Breast epithelium (tissue), 4 donors: ENCODE measurements around the gene HDAC8. TPM values are rescaled to one million over a fixed set of nuclear protein-coding genes. Genes with fewer than 3 reads are reported as not detected.

Source experiments
- DNase-seq, 2 donors: peaks; one replicate each; pipeline ENCODE4 v3.0.0-alpha.2; 2019; ENCODE audit warnings: low spot score in 2 of 2
- H3K27ac ChIP-seq, 2 donors: fragments of 200-600 bp; sonication (generic) in 1 of 2; one replicate each; pipeline ENCODE4 v1.5.1; 2016 to 2019; ENCODE audit warnings: mild to moderate bottlenecking in 1 of 2
- H3K27me3 ChIP-seq, 2 donors: fragments of 200-600 bp; sonication (generic) in 1 of 2; one replicate each; pipeline versions ENCODE4 v1.5.1 to v1.6.0; 2017 to 2019; ENCODE audit warnings: control low read depth in 1 of 2, mild to moderate bottlenecking in 1 of 2
- H3K36me3 ChIP-seq: fragments of 200-600 bp; one replicate; pipeline ENCODE4 v1.5.1; 2019
- H3K4me1 ChIP-seq, 2 donors: fragments of 200-600 bp; sonication (generic); one replicate each; pipeline ENCODE4 v1.5.1; 2016 to 2019; ENCODE audit warnings: control low read depth in 1 of 2
- H3K4me3 ChIP-seq, 3 donors: fragments of 200-600 bp; sonication (generic); 1 replicate in 2 of 3; 2 replicates in 1 of 3; pipeline ENCODE4 v1.5.1; 2016 to 2019; ENCODE audit warnings: mild to moderate bottlenecking in 3 of 3, moderate library complexity in 2 of 3
- H3K9me3 ChIP-seq, 2 donors: fragments of 200-600 bp; sonication (generic) in 1 of 2; one replicate each; pipeline ENCODE4 v1.5.1; 2016 to 2019; ENCODE audit warnings: control low read depth in 1 of 2
- POLR2A ChIP-seq: fragments of 450-650 bp; IDR thresholded peaks from one replicate; pipeline ENCODE4 v1.6.1; 2016; ENCODE audit warnings: antibody characterized with exemption, mild to moderate bottlenecking, moderate library complexity
- POLR2AphosphoS5 ChIP-seq, 3 donors: sonication (generic); formaldehyde crosslinking; IDR thresholded peaks; one replicate each; pipeline ENCODE4 v1.6.1; 2017; ENCODE audit warnings: antibody characterized with exemption in 3 of 3
- intact Hi-C: fragments of 100-400 bp; cut with DNase I; formaldehyde crosslinking; loops from one replicate; pipeline ENCODE4 v1.15.1; 2023; ENCODE audit warnings: low total_unique reads
- total RNA-seq, 3 donors: library from RNA; depleted of rRNA; stranded (reverse); fragments of >200 nt; gene quantifications; one replicate each; pipeline ENCODE4 v1.1.0, GENCODE V29; 2016
- TF ChIP-seq, protein P1 (sequence below), 3 donors: fragments of 450-650 bp; IDR thresholded peaks; one replicate each; pipeline ENCODE4 v1.5.1; 2016 to 2017; ENCODE audit warnings: antibody characterized with exemption in 3 of 3, mild to moderate bottlenecking in 3 of 3, moderate library complexity in 3 of 3

Gene HDAC8
- total RNA-seq, 3 donors from 2014 or later, result 29.1 to 62.6 (median 51.5) TPM

DNA sequence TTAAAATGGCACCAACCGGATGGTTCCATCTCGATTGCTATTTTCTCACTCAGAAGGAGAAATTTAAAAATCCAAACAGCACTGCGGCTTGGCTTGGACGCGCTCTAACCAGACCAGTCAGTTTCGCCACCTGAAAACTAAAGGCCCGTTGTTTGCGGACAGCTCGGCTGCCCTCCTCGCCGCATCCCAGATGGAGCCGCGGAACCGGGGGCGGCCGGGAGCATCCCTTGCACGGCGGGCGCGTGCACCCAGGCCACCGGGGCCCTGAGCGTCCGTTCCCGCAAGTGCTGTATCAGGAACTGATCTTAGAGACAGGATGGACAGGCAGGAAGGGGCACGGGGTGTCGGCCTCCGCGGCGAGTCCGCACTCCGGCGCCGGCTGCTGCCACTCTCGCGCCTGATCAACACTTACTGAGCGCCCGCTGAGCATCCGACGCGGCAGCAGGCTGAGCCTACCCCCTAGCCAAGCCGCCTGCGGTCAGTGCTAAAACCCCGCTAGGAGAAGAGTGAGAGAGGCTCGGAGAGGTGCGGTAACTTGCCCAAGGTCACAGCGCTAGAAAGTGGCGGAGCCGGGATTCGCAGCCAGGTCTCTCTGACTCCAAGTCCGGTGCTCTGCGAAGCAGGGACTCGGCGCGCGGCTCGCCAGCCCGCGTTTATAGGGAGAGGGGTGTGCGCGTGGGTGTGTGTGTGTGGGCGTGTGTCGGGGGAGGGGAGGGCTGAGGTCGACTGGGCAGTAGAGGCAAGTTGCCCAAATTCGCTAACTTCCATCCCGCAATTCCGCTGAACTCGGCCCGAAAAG lies 267.2 kb downstream of the HDAC8 start, which contains the start of gene CITED1:
Gene CITED1, minus strand, starts transcription at position 629 of the 799 bp plus-strand sequence. CDS start 3,045 bp downstream, outside the sequence.
- H3K27ac ChIP-seq, result no peak within 1 kb of the TSS
- DNase-seq, result no peak

GRCh38 chrX:72304877-72305276 lies 267.8 kb downstream of the HDAC8 start:
- TF ChIP-seq POLR2A (no peak), POLR2AphosphoS5 (IDR thresholded peaks at IDR 0.05) (no peak)
- TF ChIP-seq, protein P1, sequence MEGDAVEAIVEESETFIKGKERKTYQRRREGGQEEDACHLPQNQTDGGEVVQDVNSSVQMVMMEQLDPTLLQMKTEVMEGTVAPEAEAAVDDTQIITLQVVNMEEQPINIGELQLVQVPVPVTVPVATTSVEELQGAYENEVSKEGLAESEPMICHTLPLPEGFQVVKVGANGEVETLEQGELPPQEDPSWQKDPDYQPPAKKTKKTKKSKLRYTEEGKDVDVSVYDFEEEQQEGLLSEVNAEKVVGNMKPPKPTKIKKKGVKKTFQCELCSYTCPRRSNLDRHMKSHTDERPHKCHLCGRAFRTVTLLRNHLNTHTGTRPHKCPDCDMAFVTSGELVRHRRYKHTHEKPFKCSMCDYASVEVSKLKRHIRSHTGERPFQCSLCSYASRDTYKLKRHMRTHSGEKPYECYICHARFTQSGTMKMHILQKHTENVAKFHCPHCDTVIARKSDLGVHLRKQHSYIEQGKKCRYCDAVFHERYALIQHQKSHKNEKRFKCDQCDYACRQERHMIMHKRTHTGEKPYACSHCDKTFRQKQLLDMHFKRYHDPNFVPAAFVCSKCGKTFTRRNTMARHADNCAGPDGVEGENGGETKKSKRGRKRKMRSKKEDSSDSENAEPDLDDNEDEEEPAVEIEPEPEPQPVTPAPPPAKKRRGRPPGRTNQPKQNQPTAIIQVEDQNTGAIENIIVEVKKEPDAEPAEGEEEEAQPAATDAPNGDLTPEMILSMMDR (IDR thresholded peaks at IDR 0.05), result no peak
- intact Hi-C loops, result no loop called here
- peaks cover 4 to 99% of the 10 kb centered on the region in 2 donors for H3K27me3 ChIP-seq
- H3K4me3 ChIP-seq, result peak overlapping the region; percentile 46 to 78 (median 57)
- DNase-seq, result no peak
- peaks cover 5 to 6% of the 10 kb centered on the region in 2 donors for H3K4me1 ChIP-seq
- H3K9me3 ChIP-seq, result no peaks in the 10 kb centered on the region
- no peaks in the 10 kb centered on the region for H3K36me3 ChIP-seq
- H3K27ac ChIP-seq, result no peak overlapping the region

More for the DNA sequence above, 267.2 kb downstream of the HDAC8 start, which contains the start of gene CITED1:
- Histone ChIP-seq H3K4me1 (peaks cover 5 to 6% of the 10 kb centered on the region in 2 donors), H3K9me3 (no peaks in the 10 kb centered on the region), H3K4me3 (peak within 1 kb of the TSS; percentile 46 to 78 (median 57)), H3K27me3 (peaks cover 4 to 96% of the 10 kb centered on the region in 2 donors), H3K36me3 (no peaks in the 10 kb centered on the region)
- intact Hi-C loops, result no loop called here
- TF ChIP-seq, protein P1 (IDR thresholded peaks at IDR 0.05), result no peak
- no peak for TF ChIP-seq POLR2A
- TF ChIP-seq POLR2AphosphoS5 (IDR thresholded peaks at IDR 0.05), result no peak

DNA sequence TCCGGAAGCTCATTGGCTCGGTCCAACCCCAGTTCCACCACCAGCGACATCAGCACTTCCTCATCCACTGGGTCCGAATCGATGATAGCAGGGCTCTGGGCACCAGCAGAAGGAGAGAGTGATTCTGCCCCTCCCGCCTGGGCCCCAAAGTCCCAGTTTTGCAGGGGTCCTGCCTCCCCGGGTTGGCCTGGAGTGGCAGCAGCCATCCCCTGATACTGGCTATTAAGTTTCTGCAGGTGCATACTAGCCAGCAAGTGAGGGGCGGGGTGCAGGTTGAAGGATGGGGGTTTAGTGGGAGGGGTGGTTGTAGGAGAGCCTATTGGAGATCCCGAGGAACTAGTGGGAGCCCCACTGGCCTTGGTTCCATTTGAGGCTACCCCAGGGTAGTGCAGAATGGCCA lies 270.9 kb downstream of the HDAC8 start:
- no peak overlapping the region for H3K4me3 ChIP-seq
- no peak for DNase-seq
- no peaks in the 10 kb centered on the region for H3K9me3 ChIP-seq
- H3K27me3 ChIP-seq, result peaks cover 4 to 96% of the 10 kb centered on the region in 2 donors
- no peak for TF ChIP-seq POLR2A
- TF ChIP-seq, protein P1 (IDR thresholded peaks at IDR 0.05), result no peak
- TF ChIP-seq POLR2AphosphoS5 (IDR thresholded peaks at IDR 0.05), result no peak
- intact Hi-C loops, result no loop called here
- H3K27ac ChIP-seq, result no peak overlapping the region
- H3K4me1 ChIP-seq, result peaks cover 0 to under 1% of the 10 kb centered on the region in 2 donors
- H3K36me3 ChIP-seq, result no peaks in the 10 kb centered on the region

DNA sequence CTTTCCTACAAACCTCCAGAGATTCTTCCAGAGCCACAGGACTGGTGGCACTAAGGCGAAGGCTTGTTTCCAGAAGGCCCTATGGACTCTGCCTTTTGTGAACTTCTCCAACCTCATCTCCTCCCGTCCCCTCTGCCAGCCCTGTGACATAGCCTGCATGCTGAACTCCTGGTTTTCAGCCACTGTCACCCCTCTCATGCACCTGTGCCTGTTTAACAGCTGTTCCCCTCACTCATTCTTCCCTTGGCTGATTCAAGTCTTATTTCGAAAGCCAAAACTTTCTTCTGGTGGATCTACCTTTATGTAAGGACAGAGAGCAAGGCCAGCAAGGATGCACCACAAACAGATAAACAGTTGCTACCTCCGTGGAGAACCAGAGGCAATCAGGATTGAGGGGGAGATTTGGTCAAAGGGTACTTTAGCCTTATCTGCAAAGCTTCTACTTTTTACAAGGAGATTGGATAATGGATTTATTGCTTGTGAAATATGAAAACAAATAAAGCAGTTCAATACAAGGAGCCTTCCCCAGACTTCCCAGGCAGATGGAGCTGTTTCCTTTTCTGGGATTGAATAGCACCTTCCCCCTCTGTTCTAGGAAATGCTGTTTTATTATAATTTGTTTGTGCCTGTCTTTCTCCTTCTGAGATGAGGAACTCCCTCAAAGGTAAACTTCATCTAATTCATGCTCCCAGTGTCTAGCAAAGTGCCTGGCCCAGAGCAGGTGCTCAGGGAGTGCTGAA lies 272.6 kb downstream of the HDAC8 start:
- Histone ChIP-seq H3K36me3 (no peaks in the 10 kb centered on the region), H3K27me3 (peaks cover 0 to 88% of the 10 kb centered on the region in 2 donors), H3K4me1 (no peaks in the 10 kb centered on the region), H3K27ac (no peak overlapping the region), H3K4me3 (no peak overlapping the region), H3K9me3 (no peaks in the 10 kb centered on the region)
- no peak for TF ChIP-seq POLR2AphosphoS5 (IDR thresholded peaks at IDR 0.05)
- no peak for TF ChIP-seq POLR2A
- TF ChIP-seq, protein P1 (IDR thresholded peaks at IDR 0.05), result no peak
- no peak for DNase-seq
- intact Hi-C loops, result no loop called here
